Activated CD4-positive, alpha-beta T cell treated with anti-CD3 and anti-CD28 coated beads, Interleukin-2, Interleukin-4, amounts not matched to agents 100 ng/mL and 50 ng/mL, durations not matched to agents 16 hours and 8 hours (primary cell): Measurements from ENCODE around the gene DEF6.

Experiments
- DNase-seq: peaks from one replicate; pipeline ENCODE4 v3.0.0-alpha.2; 2020; ENCODE audit warnings: low spot score

DEF6 gene

DNA sequence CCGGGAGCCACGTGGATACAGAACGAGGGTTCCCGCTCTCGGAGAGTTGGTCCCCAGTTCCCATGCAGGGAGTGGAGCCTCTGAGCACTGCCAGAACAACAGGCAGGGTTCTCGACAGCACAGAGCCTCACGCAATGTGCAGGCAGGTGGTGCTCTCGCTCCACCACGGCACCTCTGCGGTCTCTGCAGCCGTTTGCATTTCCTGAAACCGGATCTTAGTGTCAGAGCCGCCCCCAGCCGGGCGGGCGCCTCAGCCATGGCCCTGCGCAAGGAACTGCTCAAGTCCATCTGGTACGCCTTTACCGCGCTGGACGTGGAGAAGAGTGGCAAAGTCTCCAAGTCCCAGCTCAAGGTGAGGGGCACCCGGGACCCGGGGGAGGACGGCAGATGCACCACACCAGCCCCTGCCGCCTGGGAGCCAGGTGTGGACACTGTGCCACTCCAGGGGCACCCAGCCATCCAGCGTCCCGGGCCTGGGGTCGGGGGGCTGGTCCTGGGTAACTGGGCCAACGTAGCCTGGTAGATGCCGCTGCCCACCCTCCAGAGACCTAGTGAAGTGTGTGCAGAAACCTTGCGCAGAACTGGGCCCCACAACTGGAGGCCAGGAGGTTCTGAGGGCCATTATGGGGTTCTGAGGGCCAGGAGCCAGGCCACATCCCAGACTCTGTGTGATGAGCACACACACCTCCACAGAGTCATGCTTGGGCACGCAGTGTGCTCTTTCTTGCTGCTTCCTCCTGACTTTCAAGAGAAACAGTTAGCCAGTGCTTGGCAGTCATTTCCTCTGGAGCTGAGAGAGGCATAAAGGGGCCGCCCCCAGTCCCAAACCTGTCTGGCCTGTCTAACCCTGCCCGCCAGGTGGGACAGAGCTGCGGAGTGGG, at the start of gene DEF6:
Gene DEF6, plus strand, starts transcription at position 218 of the 881 bp plus-strand sequence. Its CDS starts 39 bp downstream, at position 257.
- peak; percentile 94 for DNase-seq

DNA sequence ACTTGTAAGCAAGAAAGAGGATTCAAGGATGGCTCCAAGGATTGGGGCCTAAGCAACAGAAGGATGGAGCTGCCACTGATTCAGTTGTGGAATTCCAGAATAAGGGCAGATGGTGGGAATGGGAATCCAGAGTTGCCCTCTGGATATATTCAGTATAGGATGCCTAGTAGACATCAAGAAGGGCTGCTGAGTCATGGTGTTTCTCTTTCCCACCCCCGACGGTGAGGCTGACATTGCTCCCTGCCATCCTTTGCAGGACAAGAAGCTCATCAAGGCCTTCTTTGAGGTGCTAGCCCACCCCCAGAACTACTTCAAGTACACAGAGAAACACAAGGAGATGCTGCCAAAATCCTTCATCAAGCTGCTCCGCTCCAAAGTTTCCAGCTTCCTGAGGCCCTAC, 49.3 kb upstream of the DEF6 start:
- DNase-seq, result no peak

DNA sequence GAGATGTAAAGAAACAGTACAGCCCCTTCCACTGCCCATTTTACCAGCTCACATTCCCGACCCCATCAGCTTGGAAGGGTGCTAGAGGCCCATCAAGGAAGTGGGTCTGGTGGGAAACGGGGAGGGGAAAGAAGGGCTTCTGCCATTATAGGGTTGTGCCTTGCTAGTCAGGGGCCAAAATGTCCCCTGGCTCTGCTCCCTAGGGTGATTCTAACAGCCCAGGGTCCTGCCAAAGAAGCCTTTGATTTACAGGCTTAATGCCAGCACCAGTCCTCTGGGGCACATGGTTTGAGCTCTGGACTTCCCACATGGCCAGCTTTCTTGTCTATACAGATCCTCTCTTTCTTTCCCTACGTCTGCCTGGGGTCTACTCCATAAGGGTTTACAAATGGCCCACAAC, 48.7 kb upstream of the DEF6 start:
- DNase-seq, result no peak

- no peak for DNase-seq
These were observed 45.7 kb upstream of the DEF6 start for GRCh38 chr6:35251949-35252348.

GRCh38 chr6:35253249-35253648, 44.4 kb upstream of the DEF6 start:
- no peak for DNase-seq

- DNase-seq, result no peak
These were observed 39.3 kb upstream of the DEF6 start for GRCh38 chr6:35258336-35258735.

DNA sequence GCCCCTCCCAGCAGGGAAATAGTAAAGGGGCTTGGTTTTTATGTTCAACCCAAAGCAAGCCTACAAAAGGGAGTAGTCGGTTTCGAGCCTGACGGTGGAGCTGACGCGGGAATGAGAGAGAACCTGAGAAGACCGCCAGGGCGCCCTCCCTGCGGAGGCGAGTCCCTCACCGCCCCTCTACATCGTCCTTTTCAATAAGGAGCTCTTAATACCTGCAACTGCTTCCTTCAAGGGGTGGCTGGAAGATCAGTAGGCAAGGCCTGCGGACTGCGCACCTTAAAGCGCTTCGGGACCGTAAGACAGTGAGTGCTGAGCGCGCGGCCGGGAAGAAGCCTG, 38.8 kb upstream of the DEF6 start:
- DNase-seq, result no peak

GRCh38 chr6:35259194-35259947, 38.2 kb upstream of the DEF6 start, which contains the start of gene ZNF76:
TSS of gene ZNF76 (plus strand) at chr6:35259735. CDS start at chr6:35281152, 21,417 bp downstream.
- DNase-seq, result peak; percentile 94

- peak; percentile 74 for DNase-seq
These were observed 37.5 kb upstream of the DEF6 start for GRCh38 chr6:35259948-35260590.

DNA sequence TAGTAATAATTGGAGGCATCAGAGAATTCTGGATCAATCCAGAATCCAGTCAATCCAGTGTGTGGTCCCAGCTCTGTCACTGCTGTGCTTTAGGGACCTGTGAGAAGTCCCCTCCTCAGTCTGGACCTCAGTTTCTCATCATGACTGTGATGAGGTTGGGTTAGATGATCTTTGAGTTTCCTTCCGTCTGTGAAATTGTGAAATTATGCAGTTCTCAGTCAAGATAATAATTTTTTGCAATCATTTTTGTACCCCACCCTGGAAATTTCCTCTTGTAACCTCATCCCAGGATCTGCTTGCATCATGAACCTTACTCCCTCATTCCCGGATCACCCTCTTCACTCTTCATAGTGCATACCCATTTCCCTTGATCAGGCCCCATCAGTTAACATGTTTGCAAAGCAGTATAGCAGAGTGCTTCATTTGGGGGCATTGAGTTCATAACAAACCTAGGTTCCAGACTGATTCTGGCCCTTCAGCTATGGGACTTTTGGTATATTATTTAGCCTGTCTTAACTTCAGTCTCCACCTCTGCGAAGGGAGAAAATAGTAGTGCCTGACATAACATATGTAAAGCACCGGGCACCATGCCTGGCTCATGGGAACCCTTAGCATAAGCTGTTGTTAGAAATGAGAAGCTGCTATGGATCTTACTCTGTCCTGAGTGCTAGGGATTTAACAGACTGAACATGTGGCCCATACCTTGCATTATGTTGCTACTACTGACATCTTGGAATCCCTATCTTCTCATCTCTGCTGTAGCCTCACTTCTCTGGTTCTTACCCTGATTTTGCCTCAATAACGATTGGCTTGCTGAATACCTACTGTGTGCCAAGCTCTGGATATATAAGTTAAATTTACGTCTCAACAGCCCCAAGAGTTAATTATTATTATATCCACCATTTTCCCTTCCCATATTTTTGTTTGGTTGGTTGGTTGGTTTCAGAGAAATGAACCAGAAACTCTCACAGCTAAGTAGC, 36.7 kb upstream of the DEF6 start:
- DNase-seq, result no peak

DNA sequence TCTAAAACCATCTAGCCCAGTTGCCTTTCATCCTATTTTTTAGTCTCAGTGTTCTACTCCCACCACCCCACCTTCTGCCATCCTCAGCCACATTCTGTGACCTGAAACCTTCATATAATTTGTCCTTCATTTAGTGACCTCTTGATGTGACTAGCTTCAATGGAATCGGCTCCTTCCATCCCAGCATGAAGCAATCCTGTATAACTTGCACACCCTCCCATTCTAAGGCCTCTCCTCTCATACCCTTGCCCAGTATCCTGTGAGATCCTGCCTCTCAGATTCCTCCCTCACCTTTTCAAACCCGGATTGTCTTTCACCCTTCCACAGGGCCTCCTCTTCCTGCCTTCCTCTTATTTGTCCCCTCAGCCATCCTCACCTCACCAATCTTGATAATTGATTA, 35.0 kb upstream of the DEF6 start:
- no peak for DNase-seq

- DNase-seq, result no peak
These were observed 32.9 kb upstream of the DEF6 start for GRCh38 chr6:35264550-35265274.

- no peak for DNase-seq
These were observed 32.1 kb upstream of the DEF6 start for GRCh38 chr6:35265523-35265922.

- DNase-seq, result no peak
These were observed 30.2 kb upstream of the DEF6 start for GRCh38 chr6:35267446-35267845.

- DNase-seq, result no peak
These were observed 29.7 kb upstream of the DEF6 start for GRCh38 chr6:35267897-35268296.

DNA sequence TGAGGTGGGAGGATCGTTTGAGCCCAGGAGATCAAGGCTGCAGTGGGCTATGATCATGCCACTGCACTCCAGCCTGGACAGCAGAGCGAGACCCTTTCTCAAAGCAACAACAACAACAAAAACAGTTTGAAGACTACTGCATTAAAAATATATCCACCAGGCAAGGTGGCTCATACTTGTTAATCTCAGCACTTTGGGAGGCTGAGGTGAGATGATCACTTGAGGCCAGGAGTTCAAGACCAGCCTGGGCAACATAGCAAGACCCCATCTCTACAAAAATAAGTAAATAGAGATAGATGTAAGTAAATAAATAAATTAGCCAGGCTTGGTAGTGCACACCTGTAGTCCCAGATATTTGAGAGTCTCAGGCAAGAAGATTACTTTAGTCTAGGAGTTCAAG, 25.6 kb upstream of the DEF6 start:
- no peak for DNase-seq

- DNase-seq, result no peak
These were observed 23.6 kb upstream of the DEF6 start for GRCh38 chr6:35273822-35274559.

DNA sequence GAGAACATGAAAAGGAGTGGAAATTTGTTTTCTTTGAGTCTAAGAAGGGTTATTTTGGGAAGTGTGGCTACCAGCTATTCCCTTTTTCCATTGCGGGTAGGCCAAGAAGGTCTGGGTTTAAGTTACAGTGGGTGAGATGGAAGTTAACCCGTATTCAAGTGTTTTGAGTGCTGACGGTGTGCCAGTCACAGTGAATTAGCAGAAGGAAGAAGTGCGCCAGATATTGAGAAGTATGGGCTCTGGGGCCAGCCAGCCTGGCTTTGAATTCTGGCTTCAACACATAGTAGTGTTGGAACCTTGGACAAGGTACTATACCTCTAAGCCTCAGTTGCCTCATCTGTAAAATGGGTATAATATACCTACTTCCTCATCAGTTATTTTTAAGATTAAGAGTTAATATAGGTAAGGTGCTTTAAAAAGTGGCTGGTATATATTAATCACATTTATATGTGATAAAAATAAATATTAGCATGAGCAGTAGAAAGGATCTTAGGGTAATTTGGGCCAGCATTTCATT, 21.8 kb upstream of the DEF6 start:
- no peak for DNase-seq

DNA sequence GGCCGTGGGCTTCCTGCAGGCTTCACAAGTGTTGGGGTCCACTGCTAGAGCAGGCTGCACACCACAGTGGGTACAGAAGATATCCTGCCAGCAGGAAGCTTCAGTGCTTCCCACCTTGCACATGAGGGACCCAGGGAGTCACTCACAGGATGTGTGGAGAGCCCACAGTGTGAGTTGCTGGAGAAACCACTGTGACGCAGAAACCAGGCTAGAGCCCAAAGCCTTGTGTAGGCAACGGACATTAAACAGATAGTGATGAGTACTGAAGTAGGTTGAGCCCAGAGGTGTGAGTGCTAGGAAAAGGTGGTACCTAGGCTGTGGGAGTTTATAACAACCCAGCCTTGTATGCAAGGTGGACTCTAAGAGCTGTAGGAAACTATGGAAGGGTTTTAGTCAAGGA, 18.9 kb upstream of the DEF6 start:
- DNase-seq, result no peak

DNA sequence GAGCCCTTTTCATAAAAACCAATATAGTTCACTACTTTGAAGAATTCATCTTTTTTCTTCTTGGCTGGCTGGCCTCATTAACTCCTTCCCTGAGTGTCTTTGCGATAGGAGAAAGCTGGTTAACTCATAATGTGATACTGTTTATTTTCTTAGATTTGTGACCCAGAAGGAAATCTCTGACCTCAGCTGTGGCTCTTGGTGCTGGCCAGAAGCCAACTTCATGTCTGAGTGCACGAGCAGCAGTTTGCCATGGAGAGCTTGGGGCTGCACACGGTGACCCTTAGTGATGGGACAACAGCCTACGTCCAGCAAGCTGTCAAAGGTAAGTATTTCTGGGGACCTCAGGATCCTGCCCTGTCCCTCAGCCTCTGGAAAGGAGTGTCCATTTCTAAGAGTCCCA, 16.7 kb upstream of the DEF6 start:
- DNase-seq, result no peak
